T-helper 2 cell treated with Interferon-gamma antibody and Interleukin-4, amounts not matched to agents 5 μg/mL and 100 μg/mL, for 36 hours (primary cell): Measurements from ENCODE around the gene CAMKV.
A peak's percentile ranks its signal among the peaks of the same experiment; 100 is the strongest.

Experiments used
- DNase-seq: peaks from one replicate; pipeline ENCODE4 v3.0.0; 2021; ENCODE audit warnings: low spot score
- H3K27ac Mint-ChIP-seq: one replicate; pipeline ENCODE4 v1.8.0; 2021; ENCODE audit warnings: mild to moderate bottlenecking, mixed read lengths
- H3K27me3 Mint-ChIP-seq: one replicate; pipeline ENCODE4 v1.8.0; 2021; ENCODE audit warnings: low read depth, mixed read lengths
- H3K36me3 Mint-ChIP-seq: one replicate; pipeline ENCODE4 v1.8.0; 2021; ENCODE audit warnings: low read depth, mixed read lengths
- H3K4me1 Mint-ChIP-seq: one replicate; pipeline ENCODE4 v1.8.0; 2021; ENCODE audit warnings: low read depth, mixed read lengths
- H3K4me3 Mint-ChIP-seq: one replicate; pipeline ENCODE4 v1.8.0; 2022; ENCODE audit warnings: mild to moderate bottlenecking, moderate library complexity, mixed read lengths
- H3K9me3 Mint-ChIP-seq: one replicate; pipeline ENCODE4 v1.8.0; 2021; ENCODE audit warnings: mixed read lengths

CAMKV gene

DNA sequence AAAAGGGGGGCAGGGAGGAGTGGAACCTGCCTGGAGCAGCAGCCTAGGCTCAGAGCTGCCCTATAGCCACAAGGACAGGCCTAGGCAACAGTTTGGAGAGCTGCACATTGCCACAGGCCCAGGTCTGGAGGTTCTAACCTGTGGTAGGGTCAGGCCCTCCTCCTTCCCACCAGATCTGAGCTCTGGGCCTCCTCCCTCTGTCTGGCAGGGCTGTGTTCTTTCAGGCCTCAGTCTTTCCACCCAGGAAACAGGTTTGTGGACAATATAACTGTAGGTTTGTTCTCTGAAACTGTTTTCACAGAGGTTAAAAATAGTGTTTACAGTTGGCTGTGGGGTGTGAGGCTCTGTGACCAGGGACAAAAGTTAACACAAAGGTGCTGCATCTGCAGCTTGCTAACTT, 9.0 kb upstream of the CAMKV start:
- H3K9me3 Mint-ChIP-seq, result no peaks in the 10 kb centered on the region
- no peaks in the 10 kb centered on the region for H3K27me3 Mint-ChIP-seq
- no peaks in the 10 kb centered on the region for H3K36me3 Mint-ChIP-seq
- no peak for DNase-seq
- H3K4me1 Mint-ChIP-seq, result no peaks in the 10 kb centered on the region
- H3K27ac Mint-ChIP-seq, result no peak overlapping the region
- H3K4me3 Mint-ChIP-seq, result no peak overlapping the region

DNA sequence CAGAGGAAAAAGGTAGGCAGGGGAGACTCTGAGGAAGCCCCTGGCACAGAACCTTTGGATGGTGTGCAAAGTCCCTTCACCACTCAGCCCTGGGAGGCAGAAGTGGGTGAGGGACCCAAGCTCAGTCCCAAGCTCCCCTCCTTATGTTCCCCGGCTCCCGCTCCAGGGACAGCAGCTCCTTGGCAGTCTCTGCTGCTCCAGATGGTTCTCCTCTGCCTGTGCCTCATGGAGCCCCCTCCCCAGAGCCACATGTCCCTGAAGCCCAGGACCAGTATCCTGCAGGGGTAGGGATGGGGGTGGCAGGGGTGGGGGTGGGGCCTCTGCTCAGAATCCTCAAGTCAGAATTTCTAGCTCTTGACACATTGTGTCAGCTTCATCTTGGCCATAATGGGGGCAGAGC, 8.0 kb upstream of the CAMKV start:
- H3K4me3 Mint-ChIP-seq, result no peak overlapping the region
- no peaks in the 10 kb centered on the region for H3K27me3 Mint-ChIP-seq
- H3K27ac Mint-ChIP-seq, result no peak overlapping the region
- DNase-seq, result no peak
- H3K36me3 Mint-ChIP-seq, result no peaks in the 10 kb centered on the region
- no peaks in the 10 kb centered on the region for H3K4me1 Mint-ChIP-seq
- H3K9me3 Mint-ChIP-seq, result no peaks in the 10 kb centered on the region

DNA sequence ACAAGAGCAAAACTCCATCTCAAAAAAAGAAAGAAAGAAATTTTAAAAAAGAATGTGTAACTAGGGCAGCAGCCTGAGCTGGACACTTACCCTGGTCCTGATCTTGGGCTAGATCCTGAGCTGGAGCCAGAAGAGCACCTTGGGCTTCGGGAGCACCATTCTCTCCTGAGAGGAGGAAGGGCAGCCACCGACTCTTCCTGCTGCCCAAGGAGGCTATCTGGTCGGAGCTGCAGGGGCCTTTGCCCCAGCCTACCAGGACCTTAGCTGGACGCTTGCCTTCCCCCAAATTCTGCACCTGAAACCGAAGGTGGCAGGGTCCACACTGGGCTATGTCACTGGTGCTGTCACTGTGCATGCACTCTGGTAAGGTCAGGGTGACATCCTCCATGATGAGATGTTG, 6.9 kb upstream of the CAMKV start:
- H3K9me3 Mint-ChIP-seq, result no peaks in the 10 kb centered on the region
- no peaks in the 10 kb centered on the region for H3K36me3 Mint-ChIP-seq
- no peak overlapping the region for H3K4me3 Mint-ChIP-seq
- H3K27me3 Mint-ChIP-seq, result peaks cover under 1% of the 10 kb centered on the region
- H3K4me1 Mint-ChIP-seq, result no peaks in the 10 kb centered on the region
- H3K27ac Mint-ChIP-seq, result no peak overlapping the region
- DNase-seq, result no peak

DNA sequence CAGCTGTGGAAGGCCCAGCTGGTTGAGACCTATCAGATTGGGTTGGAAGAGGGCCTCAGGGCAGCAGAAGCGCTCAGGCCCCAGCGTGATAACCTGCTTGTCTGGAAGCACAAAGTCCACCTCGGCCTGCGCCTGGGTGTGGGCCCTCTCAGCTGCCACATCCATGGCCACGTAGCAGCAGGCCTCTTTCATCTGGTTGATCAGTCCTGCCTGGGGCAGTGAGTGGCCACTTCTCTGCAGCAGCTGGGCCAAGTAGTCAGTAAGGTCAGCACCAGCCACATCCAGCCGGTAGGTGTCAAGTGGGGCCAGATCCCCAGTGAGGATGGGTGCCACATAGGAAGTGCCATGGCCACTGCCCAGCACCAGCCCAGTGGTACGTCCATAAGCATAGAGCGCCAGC, 3.9 kb upstream of the CAMKV start:
- Mint-ChIP-seq H3K4me1 (no peaks in the 10 kb centered on the region), H3K27me3 (peaks cover 17% of the 10 kb centered on the region), H3K36me3 (no peaks in the 10 kb centered on the region), H3K27ac (no peak overlapping the region), H3K4me3 (no peak overlapping the region), H3K9me3 (no peaks in the 10 kb centered on the region)
- DNase-seq, result no peak

DNA sequence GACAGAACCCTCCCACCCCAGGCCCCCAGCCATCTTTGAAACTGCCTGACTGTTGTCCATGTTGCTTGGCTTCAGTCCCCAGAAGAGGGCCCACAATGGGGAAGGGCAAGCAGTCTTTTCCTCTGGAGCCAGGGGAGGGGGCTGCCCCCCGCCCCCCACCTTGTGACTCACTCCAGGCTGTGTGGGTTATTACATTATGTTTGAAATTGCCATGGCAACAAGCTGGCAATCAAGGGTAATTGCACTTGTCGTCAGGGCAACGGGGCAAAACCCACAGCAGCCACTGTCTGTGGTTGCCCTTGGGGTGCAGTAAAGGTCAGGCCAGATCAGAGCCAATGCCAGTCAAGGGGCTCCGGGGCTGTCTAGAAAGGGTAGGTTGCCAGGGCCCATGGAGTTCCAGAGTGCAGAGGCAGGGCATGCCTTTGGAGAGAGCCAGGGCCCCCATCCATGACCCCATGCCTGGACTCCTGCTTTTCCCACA, 3.1 kb upstream of the CAMKV start:
- Mint-ChIP-seq H3K27ac (no peak overlapping the region), H3K36me3 (no peaks in the 10 kb centered on the region), H3K9me3 (no peaks in the 10 kb centered on the region), H3K4me3 (no peak overlapping the region), H3K4me1 (no peaks in the 10 kb centered on the region), H3K27me3 (peaks cover 25% of the 10 kb centered on the region)
- DNase-seq, result no peak

DNA sequence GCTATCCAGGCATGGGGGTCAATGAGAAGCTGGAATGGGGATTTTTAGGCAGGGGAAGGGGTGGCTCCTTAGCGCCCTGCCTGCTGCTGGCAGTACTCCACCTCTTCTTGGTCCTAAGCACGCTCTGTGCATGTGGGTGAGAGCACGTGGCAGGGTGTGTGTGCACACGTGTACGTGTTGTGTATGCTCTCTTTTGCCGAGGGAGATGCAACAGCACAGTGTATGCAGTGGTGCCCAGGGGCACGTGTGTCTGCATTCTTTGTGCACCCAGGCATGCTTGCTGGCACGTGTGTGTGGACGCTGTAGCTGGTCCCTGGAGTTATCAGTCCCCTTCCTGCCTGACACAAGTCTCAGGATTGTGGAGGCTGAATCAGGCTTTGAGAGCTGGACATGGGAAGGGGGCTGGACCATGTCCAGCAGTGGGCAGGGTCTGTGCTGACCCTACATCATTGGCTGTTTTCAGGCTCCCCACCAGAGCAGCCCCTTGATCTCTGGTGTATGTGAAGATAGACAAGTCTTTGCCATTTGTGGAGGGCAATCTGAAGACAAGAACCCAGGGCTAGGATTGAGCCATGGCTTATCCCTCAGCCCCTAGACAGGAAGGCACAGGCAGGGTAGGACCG, 1.9 kb upstream of the CAMKV start:
- H3K36me3 Mint-ChIP-seq, result no peaks in the 10 kb centered on the region
- no peak overlapping the region for H3K27ac Mint-ChIP-seq
- peaks cover 34% of the 10 kb centered on the region for H3K27me3 Mint-ChIP-seq

DNA sequence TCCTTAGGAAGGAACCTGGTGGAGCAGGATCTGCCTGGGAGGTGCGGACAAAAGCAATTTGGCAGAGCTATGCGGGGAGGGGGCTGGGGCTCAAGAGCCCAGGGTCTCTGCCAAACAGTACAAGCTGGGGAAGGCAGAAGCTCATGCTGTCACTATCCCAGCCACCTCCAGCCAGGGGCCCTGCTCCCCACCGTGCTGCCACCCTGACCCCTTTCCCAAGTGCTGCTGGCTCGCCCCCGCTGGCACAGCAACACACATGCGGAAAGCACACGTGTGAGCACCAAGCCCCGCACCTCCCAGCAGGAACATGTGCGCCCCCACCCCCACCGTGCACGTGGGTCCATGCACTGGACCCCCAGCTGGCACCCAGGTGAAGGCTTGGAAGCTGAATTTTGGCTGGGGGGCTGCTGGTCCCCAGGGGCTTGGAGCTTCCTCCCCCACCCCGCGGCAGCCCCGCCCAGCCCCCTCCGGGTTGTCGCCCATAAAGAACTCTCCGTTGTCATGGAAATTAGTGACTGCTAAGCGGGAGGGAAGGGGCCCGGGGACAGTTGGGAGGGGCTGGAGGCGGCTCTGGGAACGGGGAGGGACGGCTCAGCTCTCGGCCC, 742 bp downstream of the CAMKV start:
- DNase-seq, result no peak
- Mint-ChIP-seq H3K27me3 (peaks cover 41% of the 10 kb centered on the region), H3K27ac (no peak overlapping the region), H3K36me3 (no peaks in the 10 kb centered on the region), H3K4me1 (no peaks in the 10 kb centered on the region), H3K4me3 (peak overlapping the region; percentile 21), H3K9me3 (no peaks in the 10 kb centered on the region)

More for the DNA sequence above, 1.9 kb upstream of the CAMKV start:
- Mint-ChIP-seq H3K4me3 (no peak overlapping the region), H3K4me1 (no peaks in the 10 kb centered on the region), H3K9me3 (no peaks in the 10 kb centered on the region)
- DNase-seq, result no peak

DNA sequence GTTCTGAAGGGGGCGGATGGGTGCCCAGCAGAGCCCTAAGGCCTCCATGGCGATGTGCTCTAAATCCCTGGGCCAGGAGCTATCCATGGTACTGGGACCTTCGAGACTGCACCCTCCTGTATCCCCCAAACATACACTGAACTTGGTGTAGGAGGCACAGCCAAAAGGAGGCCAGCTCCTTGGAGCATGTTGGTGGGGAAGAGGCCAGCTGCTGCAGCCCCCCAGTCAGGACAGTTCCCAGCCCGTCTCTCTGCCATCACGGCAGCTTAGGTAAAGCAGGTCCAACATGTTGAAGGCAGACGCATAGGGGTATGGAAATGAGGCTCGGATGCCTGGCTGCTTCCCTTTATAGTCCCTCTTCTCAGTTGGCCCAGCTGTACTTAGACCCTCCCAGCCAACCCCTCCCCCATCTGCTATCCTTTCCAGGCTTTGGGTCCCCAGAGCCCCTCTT, 1.8 kb downstream of the CAMKV start:
- no peaks in the 10 kb centered on the region for H3K36me3 Mint-ChIP-seq
- no peaks in the 10 kb centered on the region for H3K9me3 Mint-ChIP-seq
- peaks cover 41% of the 10 kb centered on the region for H3K27me3 Mint-ChIP-seq
- H3K27ac Mint-ChIP-seq, result no peak overlapping the region
- H3K4me3 Mint-ChIP-seq, result no peak overlapping the region
- H3K4me1 Mint-ChIP-seq, result no peaks in the 10 kb centered on the region
- DNase-seq, result no peak

DNA sequence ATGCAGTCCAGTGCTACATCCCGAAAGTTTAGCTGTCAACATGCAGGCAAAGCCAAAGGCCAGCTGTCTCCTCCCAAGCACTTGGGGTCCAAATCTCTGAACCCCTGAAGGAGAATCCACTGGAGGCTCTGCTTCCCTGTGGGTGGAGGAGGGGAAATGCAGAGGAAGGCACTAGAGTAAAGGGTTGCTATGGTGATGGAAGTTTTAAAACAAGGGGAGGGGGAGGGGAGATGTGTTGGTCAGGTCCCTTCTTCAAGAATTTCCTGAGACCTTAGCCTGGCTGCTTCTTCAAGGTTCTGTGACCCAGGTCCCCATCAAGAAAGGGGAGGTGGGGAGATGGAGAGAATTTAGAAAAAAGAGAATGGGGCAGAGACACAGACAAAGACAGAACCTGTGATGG, 2.3 kb downstream of the CAMKV start:
- Mint-ChIP-seq H3K9me3 (no peaks in the 10 kb centered on the region), H3K27ac (no peak overlapping the region)

DNA sequence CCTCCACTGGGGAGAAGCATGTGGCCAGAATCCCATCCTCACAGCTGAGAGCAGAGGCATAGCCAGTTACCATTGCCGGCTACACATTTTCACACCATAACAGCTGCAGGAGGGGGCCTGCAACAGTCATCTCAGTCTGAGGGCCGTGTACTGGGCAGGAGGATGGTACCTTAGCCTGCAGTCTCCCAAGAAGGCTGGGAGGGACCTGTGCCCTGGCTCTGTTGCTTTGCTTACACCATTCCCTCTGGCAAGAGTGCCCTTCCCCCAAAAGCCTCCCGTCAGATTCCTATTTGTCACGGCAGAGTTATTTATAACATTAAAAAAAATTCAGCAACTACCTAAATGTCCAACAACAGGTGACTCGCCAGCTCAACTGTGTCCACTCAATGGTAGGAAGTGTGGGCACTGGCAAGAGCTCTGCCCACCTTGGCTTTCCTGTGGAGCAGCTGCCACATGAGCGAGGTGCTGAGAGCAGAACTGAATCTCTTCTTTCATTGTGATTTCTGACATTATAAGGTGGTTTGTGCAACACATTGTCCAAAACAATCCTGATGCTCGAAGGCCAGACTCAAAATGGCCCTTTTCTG, 4.4 kb downstream of the CAMKV start:
- Mint-ChIP-seq H3K4me3 (no peak overlapping the region), H3K4me1 (no peaks in the 10 kb centered on the region), H3K9me3 (no peaks in the 10 kb centered on the region), H3K27me3 (peaks cover 32% of the 10 kb centered on the region), H3K27ac (no peak overlapping the region), H3K36me3 (no peaks in the 10 kb centered on the region)
- no peak for DNase-seq

More for the DNA sequence above, 2.3 kb downstream of the CAMKV start:
- no peak overlapping the region for H3K4me3 Mint-ChIP-seq
- no peaks in the 10 kb centered on the region for H3K36me3 Mint-ChIP-seq
- DNase-seq, result no peak
- H3K27me3 Mint-ChIP-seq, result peaks cover 41% of the 10 kb centered on the region
- no peaks in the 10 kb centered on the region for H3K4me1 Mint-ChIP-seq

DNA sequence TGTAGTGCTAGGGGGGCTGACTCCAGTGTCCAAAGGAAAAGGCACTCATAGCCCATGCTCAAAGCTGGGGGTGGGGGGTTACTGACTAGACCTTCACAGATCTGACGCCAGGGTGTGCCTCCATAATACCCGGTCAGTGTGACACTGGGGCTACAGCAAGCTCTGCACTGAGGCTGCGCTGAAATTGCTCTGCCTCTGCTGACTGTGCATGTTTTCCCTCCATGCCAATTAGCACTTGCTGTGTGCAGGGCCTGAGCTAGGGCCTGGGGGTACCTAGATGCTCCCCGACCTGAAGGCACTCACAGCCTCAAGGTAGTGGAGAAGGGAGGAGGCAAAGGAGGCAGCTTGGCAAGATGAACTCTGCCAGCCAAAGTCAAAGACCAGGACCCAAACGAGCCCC, 5.2 kb downstream of the CAMKV start:
- H3K4me1 Mint-ChIP-seq, result no peaks in the 10 kb centered on the region
- no peaks in the 10 kb centered on the region for H3K9me3 Mint-ChIP-seq
- no peak overlapping the region for H3K27ac Mint-ChIP-seq
- DNase-seq, result no peak
- no peaks in the 10 kb centered on the region for H3K36me3 Mint-ChIP-seq
- H3K4me3 Mint-ChIP-seq, result no peak overlapping the region
- H3K27me3 Mint-ChIP-seq, result peaks cover 28% of the 10 kb centered on the region

DNA sequence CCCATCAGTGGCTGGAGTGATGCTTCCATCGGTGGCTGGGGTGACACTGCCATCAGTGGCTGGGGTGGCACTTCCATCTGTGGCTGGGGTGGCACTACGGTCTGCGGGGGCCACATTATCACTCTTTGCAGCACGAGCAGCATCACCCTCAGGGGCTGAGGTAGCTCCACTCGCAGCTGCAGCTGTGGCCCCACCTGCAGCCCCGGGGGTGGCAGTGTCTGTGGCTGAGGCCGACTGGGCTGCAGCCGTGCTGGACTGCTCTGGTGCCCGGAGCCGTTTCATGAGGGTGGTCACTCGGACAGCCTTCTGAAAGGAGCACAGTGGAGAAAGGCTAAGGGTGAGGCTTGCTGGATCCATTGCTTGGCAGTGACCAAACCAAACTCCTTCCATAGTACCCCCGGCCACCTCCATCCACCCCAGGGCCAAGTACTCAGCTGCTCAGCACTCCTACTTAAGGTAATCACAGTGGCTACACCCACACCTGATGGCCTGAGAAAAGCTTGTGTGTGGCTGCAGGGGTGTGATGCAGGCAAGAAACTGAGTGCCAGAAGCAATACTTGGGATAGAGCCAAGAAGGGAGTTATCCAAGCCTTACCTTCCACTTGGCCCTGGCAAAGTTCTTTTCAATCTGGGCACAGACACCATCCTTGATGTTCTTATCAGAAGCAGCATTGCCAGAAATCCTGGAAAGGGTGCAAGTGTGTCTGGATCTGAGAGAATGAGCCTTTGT, 10.0 kb downstream of the CAMKV start:
- Mint-ChIP-seq H3K36me3 (no peaks in the 10 kb centered on the region), H3K4me1 (peaks cover 9% of the 10 kb centered on the region), H3K9me3 (no peaks in the 10 kb centered on the region), H3K27ac (no peak overlapping the region), H3K4me3 (no peak overlapping the region), H3K27me3 (no peaks in the 10 kb centered on the region)
- DNase-seq, result no peak

DNA sequence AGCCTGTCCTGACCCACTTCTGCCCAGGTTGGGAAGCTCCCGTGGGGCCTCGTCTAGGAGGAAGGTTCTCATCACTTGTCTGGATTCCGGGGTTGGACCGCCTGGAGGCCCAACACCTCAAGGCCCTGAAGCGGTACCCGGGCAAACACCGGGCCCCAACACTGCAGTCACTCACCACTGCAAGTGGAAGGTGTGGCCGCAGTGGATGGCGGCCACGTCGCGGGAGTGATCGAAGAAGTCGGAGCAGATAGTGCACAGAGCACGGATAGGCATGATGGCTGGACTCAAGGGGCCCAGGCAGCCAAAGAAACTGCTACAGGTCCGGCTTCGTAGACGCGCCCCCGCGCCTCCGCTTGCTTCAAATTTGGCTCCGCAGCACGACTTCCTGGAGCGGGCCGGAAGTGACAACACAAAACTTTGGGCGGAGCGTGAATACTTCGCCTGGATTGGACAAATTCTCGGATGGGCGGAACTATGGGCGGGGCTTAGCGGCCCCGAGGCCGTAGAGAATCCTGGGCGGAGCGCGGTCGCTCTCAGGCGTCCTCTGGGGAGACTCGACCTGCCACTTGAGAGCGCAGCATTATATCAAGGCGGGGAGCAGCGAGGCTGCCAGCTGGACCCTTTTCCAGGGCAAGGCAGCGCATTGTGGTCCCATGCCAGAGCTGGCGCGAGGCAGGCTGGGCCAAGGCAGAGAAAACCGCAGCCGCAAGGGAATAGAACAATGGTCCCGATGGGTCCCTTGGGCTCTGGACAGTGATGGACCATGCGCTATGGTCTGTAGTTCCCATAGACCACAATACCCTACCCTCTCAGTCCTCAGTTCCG, 13.3 kb downstream of the CAMKV start, which contains the start of gene TRAIP:
Gene TRAIP, minus strand, starts transcription at position 384 of the 825 bp plus-strand sequence. Its CDS starts 111 bp downstream, at position 273.
- DNase-seq, result peak; percentile 92
- Mint-ChIP-seq H3K4me3 (peak within 1 kb of the TSS; percentile 99), H3K27ac (peak within 1 kb of the TSS; percentile 94), H3K9me3 (no peaks in the 10 kb centered on the region), H3K4me1 (peaks cover 11% of the 10 kb centered on the region), H3K27me3 (no peaks in the 10 kb centered on the region), H3K36me3 (no peaks in the 10 kb centered on the region)
